Measurements from ENCODE around the gene SHCBP1L. TPM values are rescaled to one million over a fixed set of nuclear protein-coding genes. Genes with fewer than 3 reads are reported as not detected.
A peak's percentile ranks its signal among the peaks of the same experiment; 100 is the strongest.
"Not testable (repeated sequence)": the region's sequence is repeated elsewhere in the genome, so short reads cannot be mapped to it uniquely, and the experiment has no call there.

Gene SHCBP1L
- total and polyA plus RNA-seq, 5 donors, result 0.14 TPM; not detected in 4

DNA sequence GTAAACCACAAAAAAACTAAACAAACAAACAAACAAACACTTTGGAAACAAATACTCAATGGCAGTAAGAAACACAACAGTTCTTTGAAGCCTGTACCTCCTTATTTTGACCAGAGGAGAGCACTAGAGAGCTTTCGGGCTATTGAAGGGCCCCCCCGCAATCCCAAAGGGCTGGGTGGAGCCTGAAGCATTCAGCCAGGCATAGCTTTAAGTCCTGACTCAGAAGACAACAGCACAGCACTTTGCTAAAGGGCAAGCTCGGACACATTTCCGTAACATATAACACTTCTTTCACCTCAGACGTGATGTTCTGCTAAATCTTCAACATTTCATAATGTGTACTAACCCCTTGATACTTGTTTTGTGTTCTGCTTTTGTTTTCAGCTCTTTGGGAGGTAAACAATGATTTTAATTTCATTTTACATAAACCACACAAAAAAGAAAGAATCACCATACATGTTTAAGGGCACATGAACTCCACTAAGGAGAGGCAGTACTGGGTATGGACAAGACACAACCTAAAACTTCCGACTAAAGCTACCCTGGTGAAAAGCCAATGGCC, 9.7 kb upstream of the SHCBP1L start:
- intact Hi-C loops (cut with DNase I), result loop anchor here (2.0 to 10.0 kb wide), 5 partner anchors 60 to 266 kb away; partner anchors contain the start of gene LAMC1 (in 3 of the 4)
- peak overlapping the region; percentile 23 for H3K27ac ChIP-seq (ENCODE audit: low read length)
- H3K9me3 ChIP-seq (ENCODE audit: control insufficient read depth, low read length), result no peaks in the 10 kb centered on the region
- H3K4me3 ChIP-seq (ENCODE audit: low read length), result peak overlapping the region; percentile 42
- H3K27me3 ChIP-seq (ENCODE audit: control insufficient read depth, insufficient read depth), result no peaks in the 10 kb centered on the region
- H3K4me1 ChIP-seq (ENCODE audit: control insufficient read depth, insufficient read depth, low read length), result no peaks in the 10 kb centered on the region
- ATAC-seq (peak; percentile 99 to 100), DNase-seq (peak; percentile 85 to 93 (median 86))
- 8% methylated on average over 6 of the region's 6 CpGs for WGBS

DNA sequence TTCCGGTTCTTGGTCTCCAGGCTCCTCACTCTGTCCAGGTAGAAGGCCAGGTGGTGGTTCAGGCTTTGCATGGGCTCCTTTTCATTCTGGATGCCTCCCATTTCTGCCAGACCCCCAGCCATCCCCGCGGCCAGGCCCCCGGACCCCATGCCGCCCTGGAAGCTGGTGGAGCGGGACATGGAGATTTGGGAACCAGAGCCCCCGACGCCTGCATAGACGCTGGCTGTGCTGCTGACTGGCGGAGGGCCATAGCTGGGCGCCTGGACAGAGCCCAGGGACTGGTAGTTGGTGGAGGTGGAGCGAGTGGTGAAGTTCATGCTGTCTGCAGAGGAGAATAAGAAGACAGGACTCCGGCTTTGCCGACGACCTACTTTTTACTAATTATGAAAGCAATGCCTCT, 7.1 kb upstream of the SHCBP1L start:
- no peak for ATAC-seq
- WGBS, result 88% methylated on average over 15 of the region's 15 CpGs
- Histone ChIP-seq H3K4me1 (ENCODE audit: control insufficient read depth, insufficient read depth, low read length) (no peaks in the 10 kb centered on the region), H3K4me3 (ENCODE audit: low read length) (no peak overlapping the region), H3K27ac (ENCODE audit: low read length) (no peak overlapping the region), H3K9me3 (ENCODE audit: control insufficient read depth, low read length) (no peaks in the 10 kb centered on the region), H3K27me3 (ENCODE audit: control insufficient read depth, insufficient read depth) (no peaks in the 10 kb centered on the region)
- intact Hi-C loops (cut with DNase I), result loop anchor here (5.0 to 10.0 kb wide), 3 partner anchors 65 to 267 kb away; partner anchors contain the start of gene LAMC1 (in 2 of the 4)
- peak in 2 of 3 donors; percentile 51 to 55 for DNase-seq

DNA sequence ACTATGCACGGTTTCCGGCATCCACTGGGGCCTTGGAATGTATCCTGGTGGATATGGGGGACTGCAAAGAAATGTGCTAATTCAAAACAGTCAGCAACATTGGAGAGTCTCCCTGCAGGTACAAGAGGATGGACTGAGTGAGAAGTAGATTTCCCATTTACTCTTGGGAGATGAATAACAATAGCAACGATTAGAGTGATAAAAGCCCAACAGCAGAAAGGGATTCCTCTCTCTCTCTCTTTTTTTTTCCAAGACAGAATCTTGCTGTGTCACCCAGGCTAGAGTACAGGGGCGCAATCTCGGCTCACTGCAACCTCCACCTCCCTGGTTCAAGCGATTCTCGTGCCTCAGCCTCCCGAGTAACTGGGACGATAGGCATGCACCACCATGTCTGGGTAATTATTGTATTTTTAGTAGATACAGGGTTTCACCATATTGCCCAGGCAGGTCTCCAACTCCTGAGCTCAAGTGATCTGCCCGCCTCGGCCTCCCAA, 5.0 kb upstream of the SHCBP1L start:
- intact Hi-C loops (cut with DNase I), result loop anchor here in 1 of 4 donors (10.0 kb wide), 1 partner anchor 267 kb away; no protein-coding TSS in a partner anchor
- no peak overlapping the region for H3K4me3 ChIP-seq (ENCODE audit: low read length)
- no peak overlapping the region for H3K27ac ChIP-seq (ENCODE audit: low read length)
- no peak for ATAC-seq
- H3K4me1 ChIP-seq (ENCODE audit: control insufficient read depth, insufficient read depth, low read length), result no peaks in the 10 kb centered on the region
- H3K9me3 ChIP-seq (ENCODE audit: control insufficient read depth, low read length), result no peaks in the 10 kb centered on the region
- no peak for DNase-seq
- WGBS, result 87% methylated on average over 11 of the region's 11 CpGs
- no peaks in the 10 kb centered on the region for H3K27me3 ChIP-seq (ENCODE audit: control insufficient read depth, insufficient read depth)

DNA sequence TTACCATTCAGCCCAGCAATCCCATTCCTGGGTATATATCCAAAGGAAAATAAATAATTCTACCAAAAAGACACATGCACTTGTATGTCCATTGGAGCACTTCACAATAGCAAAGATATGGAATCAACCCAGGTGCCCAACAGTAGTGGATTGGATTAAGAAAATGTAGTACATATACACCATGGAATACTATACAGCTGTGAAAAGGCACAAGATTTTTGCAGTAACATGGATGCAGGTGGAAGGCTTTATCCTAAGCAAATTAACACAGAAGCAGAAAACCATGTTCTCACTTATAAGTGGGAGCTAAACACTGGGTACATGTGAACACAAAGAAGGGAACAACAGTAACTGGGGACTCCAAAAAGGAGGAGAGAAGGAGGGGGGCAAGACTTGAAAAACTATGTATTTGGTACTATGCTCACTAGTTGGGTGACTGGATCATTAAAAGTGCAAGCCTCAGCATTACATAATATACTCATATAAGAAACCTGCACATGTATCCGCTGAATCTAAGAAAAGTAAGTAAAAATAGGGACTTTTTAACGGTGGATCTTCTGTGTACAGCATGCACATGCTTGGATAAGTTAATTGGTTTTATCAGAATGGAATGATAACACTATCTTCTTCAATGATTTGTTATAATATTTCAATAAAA, 3.9 kb upstream of the SHCBP1L start:
- 85% methylated on average over 2 of the region's 2 CpGs for WGBS
- ATAC-seq, result no peak
- Histone ChIP-seq H3K4me3 (ENCODE audit: low read length) (no peak overlapping the region), H3K4me1 (ENCODE audit: control insufficient read depth, insufficient read depth, low read length) (no peaks in the 10 kb centered on the region), H3K9me3 (ENCODE audit: control insufficient read depth, low read length) (no peaks in the 10 kb centered on the region), H3K27ac (ENCODE audit: low read length) (no peak overlapping the region), H3K27me3 (ENCODE audit: control insufficient read depth, insufficient read depth) (no peaks in the 10 kb centered on the region)
- intact Hi-C loops (cut with DNase I), result loop anchor here in 1 of 4 donors (10.0 kb wide), 1 partner anchor 268 kb away; no protein-coding TSS in a partner anchor
- DNase-seq, result no peak

DNA sequence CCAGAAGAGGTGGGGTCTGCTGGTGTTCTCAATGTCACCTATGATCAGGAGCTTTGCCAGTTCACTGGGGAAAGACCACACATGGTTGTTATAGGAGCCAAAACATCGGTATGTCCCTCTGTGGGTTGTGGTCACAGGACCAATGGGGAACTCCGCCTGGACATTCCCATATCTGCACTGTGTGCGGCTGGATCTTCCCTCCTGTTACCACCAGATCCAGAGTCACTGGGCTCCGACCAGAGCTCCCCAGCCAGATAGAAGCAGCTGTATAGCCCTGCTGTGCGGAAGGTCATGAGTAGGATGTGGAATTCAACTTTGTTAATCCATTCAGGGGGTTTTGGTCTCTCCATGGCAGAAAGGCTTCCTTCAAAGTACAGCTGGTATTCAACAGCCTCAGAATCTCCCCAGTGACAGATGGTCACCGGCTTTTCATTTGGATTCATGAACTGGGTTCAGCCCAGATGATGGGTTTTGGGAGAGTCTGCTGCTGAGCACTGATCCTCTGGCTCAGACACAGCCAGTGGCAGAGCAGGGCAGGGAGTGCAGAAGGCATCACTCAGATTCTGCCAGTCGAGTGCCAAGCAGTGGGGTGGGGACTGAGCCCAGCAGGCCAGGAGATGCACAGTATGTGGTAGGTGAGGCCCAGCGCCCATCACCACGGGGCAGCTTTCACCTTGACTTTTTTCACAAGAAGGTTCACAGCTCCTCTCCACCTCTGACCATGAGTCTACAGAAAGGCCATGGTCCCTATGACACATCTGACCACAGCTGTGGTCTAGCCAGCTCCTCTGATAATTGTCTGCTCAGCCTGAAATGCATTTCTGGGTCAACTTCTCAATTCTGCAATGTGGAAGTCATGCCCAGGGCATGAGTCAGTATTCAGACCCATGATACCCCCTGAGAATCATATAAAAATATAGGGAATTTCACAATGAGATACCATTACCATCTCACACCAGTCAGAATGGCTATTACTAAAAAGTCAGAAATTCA, 2.9 kb upstream of the SHCBP1L start:
- H3K27ac ChIP-seq (ENCODE audit: low read length), result no peak overlapping the region
- no peaks in the 10 kb centered on the region for H3K27me3 ChIP-seq (ENCODE audit: control insufficient read depth, insufficient read depth)
- intact Hi-C loops (cut with DNase I), result loop anchor here in 1 of 4 donors (10.0 kb wide), 1 partner anchor 269 kb away; no protein-coding TSS in a partner anchor
- no peak overlapping the region for H3K4me3 ChIP-seq (ENCODE audit: low read length)
- 92% methylated on average over 9 of the region's 9 CpGs for WGBS
- H3K4me1 ChIP-seq (ENCODE audit: control insufficient read depth, insufficient read depth, low read length), result no peaks in the 10 kb centered on the region
- H3K9me3 ChIP-seq (ENCODE audit: control insufficient read depth, low read length), result no peaks in the 10 kb centered on the region
- ATAC-seq (peak in 1 of 2 donors; percentile 82), DNase-seq (peak in 1 of 3 donors; percentile 28)

DNA sequence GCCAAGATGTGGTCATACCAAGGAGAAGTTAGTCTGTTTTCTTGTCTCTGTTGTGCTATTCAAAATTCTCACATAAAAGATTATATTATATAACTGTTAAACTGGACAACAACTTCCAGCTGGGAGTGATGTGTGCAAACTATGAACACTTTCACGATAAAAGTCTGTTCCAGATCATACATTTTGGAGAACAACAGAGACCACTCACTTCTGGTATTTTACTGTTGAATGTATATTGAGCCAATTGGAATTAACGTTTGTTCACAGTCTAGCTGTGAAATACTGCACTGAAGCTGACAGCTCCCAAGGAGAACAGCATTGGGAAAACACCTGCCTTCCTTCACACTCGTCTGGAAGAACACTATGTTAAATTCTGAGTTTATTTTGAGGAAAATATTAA, 860 bp upstream of the SHCBP1L start:
- intact Hi-C loops (cut with DNase I), result loop anchor here in 1 of 4 donors (10.0 kb wide), 1 partner anchor 271 kb away; no protein-coding TSS in a partner anchor
- H3K27ac ChIP-seq (ENCODE audit: low read length), result no peak overlapping the region
- H3K9me3 ChIP-seq (ENCODE audit: control insufficient read depth, low read length), result no peaks in the 10 kb centered on the region
- no peaks in the 10 kb centered on the region for H3K27me3 ChIP-seq (ENCODE audit: control insufficient read depth, insufficient read depth)
- no peak overlapping the region for H3K4me3 ChIP-seq (ENCODE audit: low read length)
- ATAC-seq, result no peak
- DNase-seq, result no peak
- H3K4me1 ChIP-seq (ENCODE audit: control insufficient read depth, insufficient read depth, low read length), result no peaks in the 10 kb centered on the region
- WGBS, result 77% methylated on average over 3 of the region's 3 CpGs

DNA sequence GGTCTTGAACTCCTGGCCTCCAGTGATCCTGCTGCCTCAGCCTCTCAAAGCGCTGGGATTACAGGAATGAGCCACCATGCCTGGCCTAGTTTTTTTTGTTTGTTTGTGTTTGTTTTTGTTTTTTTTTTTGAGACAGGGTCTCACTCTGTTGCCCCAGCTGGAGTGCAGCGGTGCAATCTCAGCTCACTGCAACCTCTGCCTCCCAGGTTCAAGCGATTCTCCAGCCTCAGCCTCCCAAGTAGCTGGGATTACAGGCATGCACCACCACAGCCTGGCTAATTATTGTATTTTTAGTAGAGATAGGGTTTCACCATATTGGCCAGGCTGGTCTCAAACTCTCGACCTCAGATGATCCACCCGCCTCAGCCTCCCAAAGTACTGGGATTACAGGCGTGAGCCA, 9.6 kb downstream of the SHCBP1L start:
- ATAC-seq; H3K4me3 ChIP-seq (ENCODE audit: low read length); intact Hi-C loops (cut with DNase I); H3K27me3 ChIP-seq (ENCODE audit: control insufficient read depth, insufficient read depth); H3K9me3 ChIP-seq (ENCODE audit: control insufficient read depth, low read length); H3K4me1 ChIP-seq (ENCODE audit: control insufficient read depth, insufficient read depth, low read length); DNase-seq; H3K27ac ChIP-seq (ENCODE audit: low read length): not testable (repeated sequence)
- 97% methylated on average over 6 of the region's 6 CpGs for WGBS

DNA sequence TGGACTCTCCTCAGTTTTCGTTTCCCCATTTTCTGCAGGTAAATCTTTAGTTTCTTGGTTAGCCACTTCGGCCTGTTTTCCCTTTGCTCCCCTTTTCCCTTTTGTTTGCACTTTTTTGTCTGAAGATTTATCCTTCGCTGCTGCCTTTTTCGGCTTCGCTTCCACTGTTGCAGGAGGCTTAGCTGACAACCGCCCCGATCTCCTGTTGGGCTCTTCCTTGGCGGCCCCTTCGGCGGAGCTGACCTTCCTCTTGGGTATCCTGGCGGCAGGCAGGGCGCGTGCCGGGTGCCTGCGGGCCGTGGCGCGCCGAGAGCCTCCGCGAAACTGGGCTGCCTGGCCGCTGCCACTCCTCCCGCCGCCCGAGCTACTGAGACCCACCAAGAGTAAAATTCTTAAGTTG, 10.8 kb downstream of the SHCBP1L start:
- ATAC-seq; H3K4me3 ChIP-seq (ENCODE audit: low read length); H3K4me1 ChIP-seq (ENCODE audit: control insufficient read depth, insufficient read depth, low read length); DNase-seq; H3K9me3 ChIP-seq (ENCODE audit: control insufficient read depth, low read length); intact Hi-C loops (cut with DNase I); H3K27me3 ChIP-seq (ENCODE audit: control insufficient read depth, insufficient read depth); H3K27ac ChIP-seq (ENCODE audit: low read length): not testable (repeated sequence)
- 26% methylated on average over 25 of the region's 25 CpGs for WGBS

DNA sequence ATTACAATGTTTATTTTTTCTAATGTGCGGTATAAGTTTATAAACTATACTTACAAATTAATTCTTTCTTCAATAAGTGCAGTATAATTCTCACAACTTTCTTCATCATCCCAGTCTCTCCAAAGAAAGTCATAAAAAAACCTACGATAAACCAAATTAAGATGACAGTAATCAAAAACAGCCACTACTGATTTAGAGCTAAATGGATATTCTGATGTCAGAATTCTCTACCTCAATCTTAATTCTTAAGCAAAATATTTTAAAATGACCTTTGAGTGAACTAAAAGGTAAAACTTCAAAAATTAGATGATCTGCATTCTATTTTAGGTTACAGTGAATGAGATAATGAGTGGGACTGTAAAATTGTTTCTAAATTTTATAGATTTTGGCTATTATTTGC, 13.6 kb downstream of the SHCBP1L start:
- intact Hi-C loops (cut with DNase I), result no loop called here
- Histone ChIP-seq H3K27ac (ENCODE audit: low read length) (no peak overlapping the region), H3K4me3 (ENCODE audit: low read length) (no peak overlapping the region), H3K27me3 (ENCODE audit: control insufficient read depth, insufficient read depth) (no peaks in the 10 kb centered on the region), H3K4me1 (ENCODE audit: control insufficient read depth, insufficient read depth, low read length) (no peaks in the 10 kb centered on the region), H3K9me3 (ENCODE audit: control insufficient read depth, low read length) (no peaks in the 10 kb centered on the region)
- ATAC-seq (no peak), DNase-seq (no peak)
- WGBS, result 98% methylated on average over 2 of the region's 2 CpGs

DNA sequence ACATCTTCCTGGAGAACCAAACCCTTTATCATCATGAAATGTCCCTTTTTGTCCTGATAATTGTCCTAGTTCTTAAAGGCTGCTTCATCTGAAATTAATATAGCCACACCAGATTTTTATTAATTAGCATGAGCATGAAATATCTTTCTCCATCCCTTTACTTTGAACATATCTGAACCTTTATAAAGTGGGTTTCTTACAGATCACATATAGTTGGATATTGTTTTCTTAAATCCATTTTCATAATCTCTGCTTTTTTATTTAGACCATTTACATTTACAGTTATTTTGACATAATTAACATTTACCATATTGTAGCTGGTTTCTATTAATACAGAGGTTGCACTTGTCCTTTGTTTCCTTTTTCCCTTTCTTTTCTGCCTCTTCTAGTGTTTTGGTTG, 17.2 kb downstream of the SHCBP1L start:
- Histone ChIP-seq H3K4me3 (ENCODE audit: low read length) (no peak overlapping the region), H3K9me3 (ENCODE audit: control insufficient read depth, low read length) (no peaks in the 10 kb centered on the region), H3K27ac (ENCODE audit: low read length) (no peak overlapping the region), H3K27me3 (ENCODE audit: control insufficient read depth, insufficient read depth) (no peaks in the 10 kb centered on the region), H3K4me1 (ENCODE audit: control insufficient read depth, insufficient read depth, low read length) (no peaks in the 10 kb centered on the region)
- no peak for ATAC-seq
- DNase-seq, result no peak
- intact Hi-C loops (cut with DNase I), result no loop called here

Data from right cardiac atrium (tissue), 5 donors.